A549 treated with DMSO at 1 μM for 4 hours (cell line): ENCODE measurements around the gene HORMAD2. TPM values are rescaled to one million over a fixed set of nuclear protein-coding genes. Genes with fewer than 3 reads are reported as not detected.

ENCODE experiments used
- total RNA-seq: library from RNA; stranded (reverse); fragments of 200-300 nt; extraction: Qiagen RNA extraction; gene quantifications from 5 replicates; pipeline ENCODE4 v1.2.3, GENCODE V29; 2022; ENCODE audit warnings: low read depth

HORMAD2 gene, protein sequence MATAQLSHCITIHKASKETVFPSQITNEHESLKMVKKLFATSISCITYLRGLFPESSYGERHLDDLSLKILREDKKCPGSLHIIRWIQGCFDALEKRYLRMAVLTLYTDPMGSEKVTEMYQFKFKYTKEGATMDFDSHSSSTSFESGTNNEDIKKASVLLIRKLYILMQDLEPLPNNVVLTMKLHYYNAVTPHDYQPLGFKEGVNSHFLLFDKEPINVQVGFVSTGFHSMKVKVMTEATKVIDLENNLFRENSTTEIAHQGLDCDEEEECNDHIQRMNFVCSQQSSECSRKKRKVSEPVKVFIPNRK
- not detected in 5 replicates for total RNA-seq

DNA sequence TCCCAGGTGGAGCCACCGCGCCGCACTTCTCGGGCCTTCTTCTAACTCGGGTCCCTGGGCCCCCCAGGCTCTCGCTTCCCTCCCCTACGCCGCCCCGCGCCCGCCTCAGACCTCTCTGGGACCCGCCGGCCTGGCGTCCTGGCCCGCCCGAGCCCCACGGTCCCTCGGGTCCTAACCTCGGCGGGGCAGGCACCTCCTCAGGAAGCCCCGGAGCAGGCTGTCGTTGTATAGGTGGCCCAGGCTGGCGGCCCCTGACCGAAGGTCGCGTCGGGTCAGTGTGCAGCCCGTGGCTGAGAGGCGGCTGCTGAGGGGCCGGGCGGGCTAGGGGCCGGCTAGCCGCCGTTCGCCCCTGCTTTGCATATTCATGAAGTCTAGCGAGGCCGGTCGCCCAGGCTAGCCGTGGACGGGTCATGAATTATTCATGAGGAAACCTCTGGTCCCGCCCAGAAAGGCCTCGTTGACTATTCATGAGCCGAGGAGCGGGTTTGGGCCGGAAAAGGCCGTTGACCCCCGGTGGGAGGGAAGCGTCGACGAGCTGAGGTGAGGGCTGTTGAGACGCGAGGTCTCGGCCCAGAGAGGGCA is at the start of gene HORMAD2:
Gene HORMAD2, plus strand, starts transcription at position 513 of the 582 bp plus-strand sequence. CDS start 13,489 bp downstream, outside the sequence.

Other genes starting within 250 kb of the HORMAD2 start
- 23.4 to 32.8 TPM (median 29.2 TPM) in 5 replicates for gene ASCC2, start 242.2 kb upstream of the HORMAD2 start, total RNA-seq
- gene MTMR3, start 197.3 kb upstream of the HORMAD2 start, total RNA-seq: 8.6 to 10.6 TPM (median 9.8 TPM) in 5 replicates
- gene LIF, start 166.3 kb downstream of the HORMAD2 start, total RNA-seq: 31.4 to 46.6 TPM (median 42.4 TPM) in 5 replicates
- 0.08 TPM in 1 of 5 replicates, not detected in the others for gene OSM, start 186.4 kb downstream of the HORMAD2 start, total RNA-seq
- gene CASTOR1, start 209.0 kb downstream of the HORMAD2 start, total RNA-seq: 4.1 to 8.6 TPM (median 7.3 TPM) in 5 replicates
- 9.7 to 12.7 TPM (median 12.2 TPM) in 5 replicates for gene TBC1D10A, start 246.5 kb downstream of the HORMAD2 start, total RNA-seq